Endothelial cell of hepatic sinusoid (primary cell): ENCODE results near the gene ADAMTS8.

Experiments used
- in situ Hi-C: cut with HindIII; loops from 2 replicates; pipeline ENCODE4 v1.10.0; 2017; ENCODE audit warnings: low sequenced_read_pairs

The ADAMTS8 gene

DNA sequence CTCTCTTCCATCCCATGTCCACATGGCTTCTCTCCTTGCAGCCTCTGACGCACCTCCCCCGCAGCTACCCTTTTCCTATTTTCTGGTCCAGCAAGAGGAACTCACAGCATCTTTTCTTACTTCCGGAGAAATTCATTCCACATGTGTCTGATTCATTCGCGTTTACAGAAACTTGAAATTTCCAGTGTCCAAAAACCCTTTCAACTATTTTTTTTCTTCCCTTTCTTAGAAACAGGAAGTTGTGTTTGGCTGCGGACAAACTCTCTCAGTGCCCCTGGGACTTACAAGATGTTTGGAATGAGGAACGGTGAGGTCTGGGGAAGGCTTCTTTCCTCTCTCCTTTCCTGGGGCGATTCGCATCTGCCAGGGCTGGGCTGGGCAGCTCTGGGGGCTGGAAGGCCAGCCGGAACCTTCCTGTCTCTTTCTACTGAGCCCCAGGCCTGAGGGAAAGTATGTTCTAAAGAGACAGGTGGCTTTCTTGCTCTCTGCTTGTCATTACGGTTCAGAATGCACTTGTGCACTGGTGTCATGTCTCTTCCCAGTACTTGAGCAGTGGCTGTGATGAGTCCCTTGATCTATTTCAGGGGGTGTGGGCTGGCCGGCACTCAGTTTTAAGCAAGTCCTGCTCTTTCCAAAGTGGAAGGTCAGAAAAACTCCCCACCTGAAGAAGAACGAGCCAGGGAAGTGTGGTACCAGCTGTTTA is 27.5 kb downstream of the ADAMTS8 start:
- in situ Hi-C loops, result no loop called here

DNA sequence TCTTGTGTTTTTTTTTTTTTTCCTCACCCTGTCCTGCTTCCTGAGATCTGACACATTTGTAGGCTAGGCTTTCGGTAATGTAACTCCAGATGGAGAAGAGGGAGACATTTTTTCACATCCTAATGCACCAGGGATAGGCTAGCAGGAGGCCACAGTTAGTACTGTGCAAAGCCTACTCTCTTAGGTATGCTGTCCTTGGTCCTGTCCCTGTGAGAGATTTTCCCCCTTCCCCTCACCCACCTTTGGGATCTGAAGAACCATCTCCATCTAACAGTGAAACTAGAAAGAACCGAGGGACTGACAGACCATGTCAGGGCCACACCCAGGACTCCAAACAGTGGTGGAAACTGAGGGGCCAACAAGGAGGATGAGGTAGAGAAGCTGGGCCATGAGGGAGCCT is 29.2 kb downstream of the ADAMTS8 start:
- in situ Hi-C loops, result no loop called here

DNA sequence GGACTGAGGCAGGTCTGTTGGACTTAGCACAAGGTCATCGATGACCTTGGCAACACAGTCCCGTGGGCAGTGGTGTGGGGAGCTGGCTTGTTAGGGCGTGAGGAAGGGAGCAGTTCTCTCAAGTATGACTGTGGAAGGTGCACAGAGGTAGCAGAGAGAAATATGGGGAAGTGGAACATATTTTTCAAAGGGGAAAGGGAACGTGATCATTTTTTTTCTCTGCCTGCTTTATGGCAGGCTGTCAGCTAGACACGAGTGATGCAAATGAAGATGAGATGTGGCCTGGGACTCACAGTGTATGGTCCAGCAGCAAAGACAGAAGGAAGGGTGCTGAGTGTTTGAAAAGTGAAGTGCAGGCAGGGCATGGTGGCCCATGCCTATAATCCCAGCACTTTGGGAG is 30.6 kb downstream of the ADAMTS8 start:
- in situ Hi-C loops, result no loop called here

DNA sequence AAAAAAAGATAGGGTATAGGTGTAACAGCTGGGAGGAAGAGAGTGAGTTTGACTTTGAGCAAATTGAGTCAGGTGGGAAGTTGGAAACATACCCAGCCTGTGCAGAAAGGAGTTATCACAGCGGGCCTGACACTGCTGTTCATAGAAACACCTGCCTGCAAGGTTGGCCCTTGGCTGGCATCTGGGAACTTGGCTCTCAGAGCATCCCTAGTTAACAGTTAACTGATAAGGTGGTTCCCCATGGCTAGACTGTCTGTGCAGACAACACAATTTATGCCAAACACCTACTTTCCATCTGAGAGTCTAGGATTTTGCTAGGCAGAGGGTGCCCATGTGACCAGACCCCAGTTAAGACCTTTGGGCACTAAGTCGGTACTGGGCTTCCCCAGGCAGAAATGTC is 31.4 kb downstream of the ADAMTS8 start:
- in situ Hi-C loops, result no loop called here

DNA sequence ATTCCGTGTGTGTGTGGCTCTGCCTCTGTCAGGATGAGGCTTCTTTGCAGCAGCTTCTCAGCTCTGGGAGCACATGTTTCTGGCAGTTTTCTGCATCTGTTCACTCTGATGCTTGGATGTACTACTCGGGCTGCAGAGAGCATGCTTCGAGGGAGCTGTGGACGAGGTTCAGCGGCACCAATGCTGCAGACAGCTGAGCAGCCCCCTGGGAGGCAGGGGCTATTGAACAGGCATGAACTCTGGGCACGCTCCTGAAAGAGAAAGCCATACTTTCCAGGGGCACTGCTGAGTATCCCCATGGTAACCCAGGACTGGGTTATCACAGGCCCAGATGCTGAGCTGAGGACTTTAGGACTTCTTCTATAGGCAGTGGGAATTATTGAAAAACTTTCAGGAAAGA is 33.8 kb downstream of the ADAMTS8 start:
- in situ Hi-C loops, result no loop called here

DNA sequence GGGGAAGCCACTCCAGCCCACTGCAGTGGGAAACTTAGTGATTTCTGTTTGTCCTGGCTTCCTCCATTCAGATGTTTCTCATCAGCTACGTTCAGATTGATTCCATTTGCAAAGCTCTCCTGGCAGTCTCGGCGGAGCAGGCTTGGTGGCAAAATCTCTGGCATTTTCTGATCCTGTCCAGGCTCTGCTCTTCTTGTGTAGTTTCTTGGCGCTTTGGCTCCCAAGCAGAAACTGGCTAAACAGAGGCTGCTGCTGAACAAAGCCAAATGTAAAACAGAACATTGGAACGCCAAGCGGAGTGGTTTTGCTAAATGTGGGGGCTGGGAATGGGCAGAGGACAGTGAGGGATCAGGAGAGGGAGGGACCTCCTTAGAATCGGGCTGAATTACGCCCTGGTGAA is 36.7 kb downstream of the ADAMTS8 start:
- in situ Hi-C loops, result no loop called here

DNA sequence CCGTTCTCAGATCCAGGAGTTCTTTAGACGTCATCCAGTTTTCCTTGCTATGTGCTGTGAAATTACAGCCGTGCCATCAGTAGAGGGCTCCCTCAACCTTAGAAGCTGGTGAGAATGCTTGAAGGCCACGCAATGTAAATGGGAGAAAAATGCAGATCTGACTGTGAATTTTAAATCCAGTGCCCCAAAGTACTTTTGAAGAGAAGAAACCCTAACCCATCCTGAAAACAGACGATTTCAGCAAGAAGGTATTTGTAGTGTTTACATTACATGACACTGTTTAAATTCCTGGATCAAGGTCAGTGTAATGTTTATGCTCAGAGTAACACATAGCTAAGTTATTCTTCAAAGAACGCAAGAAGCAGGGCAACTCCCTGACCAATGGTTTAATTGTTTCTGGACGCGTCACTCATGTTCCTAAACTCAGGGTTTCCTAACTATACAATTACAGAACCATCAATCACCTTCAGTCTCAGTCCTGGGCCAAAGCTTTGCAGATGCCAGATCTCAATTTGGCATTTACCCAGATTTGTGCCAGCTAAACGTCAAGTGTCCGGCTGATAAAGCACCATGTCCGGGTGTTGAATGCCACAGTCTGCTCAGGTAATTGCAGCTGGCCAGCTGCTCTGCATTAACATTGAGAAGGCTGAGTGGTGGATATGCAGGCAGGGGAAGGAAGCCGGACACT is 38.2 kb downstream of the ADAMTS8 start:
- in situ Hi-C loops, result no loop called here

DNA sequence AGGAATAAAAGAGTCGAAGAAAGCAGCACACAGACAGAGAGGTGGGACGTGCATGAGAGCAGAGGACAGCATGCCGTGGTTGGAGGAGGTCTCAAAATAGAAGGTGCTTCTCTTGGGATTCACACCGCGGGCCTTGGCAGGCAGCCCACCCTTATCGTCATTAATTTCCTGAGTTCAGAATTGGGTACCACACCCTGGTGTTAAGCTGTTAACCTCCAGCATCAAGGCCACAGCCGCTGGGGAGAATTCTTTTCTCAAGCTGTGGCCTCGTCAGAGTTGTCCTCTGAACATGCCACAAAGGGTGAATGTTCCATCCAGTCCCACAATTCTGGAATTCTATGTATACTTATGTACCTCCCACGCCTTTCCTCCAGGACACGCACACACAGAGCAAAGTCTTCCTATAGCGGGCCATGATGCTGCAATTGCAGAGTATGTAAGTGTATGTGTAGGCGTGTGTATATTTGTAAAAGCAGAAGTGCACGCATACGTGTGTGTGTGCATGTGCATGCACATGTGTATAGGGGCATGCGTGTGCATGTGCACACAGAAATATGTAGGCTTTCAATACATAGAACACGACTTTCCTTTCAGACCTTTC is 39.0 kb downstream of the ADAMTS8 start:
- in situ Hi-C loops, result no loop called here

DNA sequence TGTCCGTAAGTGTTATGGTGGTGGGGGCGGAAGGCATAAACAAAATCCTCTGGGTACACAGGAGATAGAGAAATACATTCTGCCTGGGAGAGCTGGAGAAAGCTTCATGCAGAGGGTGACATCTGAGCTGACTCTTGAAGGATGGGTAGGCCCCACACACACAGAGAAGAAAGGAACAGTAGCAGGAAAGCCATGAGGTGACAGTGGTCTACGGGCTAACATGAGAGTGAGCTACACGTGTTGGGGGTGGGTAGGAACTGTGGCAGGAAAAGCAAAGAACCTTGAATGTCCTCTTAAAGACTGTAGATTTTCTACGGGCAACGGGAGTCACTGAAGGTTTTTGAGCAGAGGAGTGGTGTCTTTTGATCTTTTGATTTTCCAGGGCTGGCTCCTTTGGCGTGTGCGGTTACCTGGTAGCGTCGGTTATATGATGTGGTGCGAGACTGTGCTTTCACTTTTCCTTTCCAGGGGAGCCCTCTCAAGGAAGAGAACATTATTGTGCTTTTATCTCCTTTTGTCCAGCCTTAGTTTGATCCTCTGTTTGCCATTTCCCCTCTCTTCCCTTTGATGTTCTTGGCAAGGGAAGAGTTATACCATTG is 39.7 kb downstream of the ADAMTS8 start:
- in situ Hi-C loops, result no loop called here

DNA sequence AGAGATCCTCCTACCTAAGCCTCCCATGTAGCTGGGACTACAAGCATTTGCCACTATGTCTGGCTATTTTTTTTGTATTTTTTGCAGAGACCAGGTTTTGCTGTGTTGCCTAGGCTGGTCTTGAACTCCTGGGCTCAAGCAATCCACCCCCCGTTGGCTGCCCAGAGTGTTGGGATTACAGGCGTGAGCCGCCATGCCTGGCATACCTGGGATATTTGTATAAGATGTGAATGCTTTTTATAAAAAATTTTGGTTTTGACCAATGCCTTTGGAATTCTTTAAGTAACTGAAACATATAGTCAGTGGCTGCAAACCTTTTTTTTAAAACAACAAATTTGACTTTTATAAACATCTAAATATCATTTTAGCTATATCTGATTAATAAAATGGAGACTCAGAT is 42.4 kb downstream of the ADAMTS8 start:
- in situ Hi-C loops, result no loop called here

DNA sequence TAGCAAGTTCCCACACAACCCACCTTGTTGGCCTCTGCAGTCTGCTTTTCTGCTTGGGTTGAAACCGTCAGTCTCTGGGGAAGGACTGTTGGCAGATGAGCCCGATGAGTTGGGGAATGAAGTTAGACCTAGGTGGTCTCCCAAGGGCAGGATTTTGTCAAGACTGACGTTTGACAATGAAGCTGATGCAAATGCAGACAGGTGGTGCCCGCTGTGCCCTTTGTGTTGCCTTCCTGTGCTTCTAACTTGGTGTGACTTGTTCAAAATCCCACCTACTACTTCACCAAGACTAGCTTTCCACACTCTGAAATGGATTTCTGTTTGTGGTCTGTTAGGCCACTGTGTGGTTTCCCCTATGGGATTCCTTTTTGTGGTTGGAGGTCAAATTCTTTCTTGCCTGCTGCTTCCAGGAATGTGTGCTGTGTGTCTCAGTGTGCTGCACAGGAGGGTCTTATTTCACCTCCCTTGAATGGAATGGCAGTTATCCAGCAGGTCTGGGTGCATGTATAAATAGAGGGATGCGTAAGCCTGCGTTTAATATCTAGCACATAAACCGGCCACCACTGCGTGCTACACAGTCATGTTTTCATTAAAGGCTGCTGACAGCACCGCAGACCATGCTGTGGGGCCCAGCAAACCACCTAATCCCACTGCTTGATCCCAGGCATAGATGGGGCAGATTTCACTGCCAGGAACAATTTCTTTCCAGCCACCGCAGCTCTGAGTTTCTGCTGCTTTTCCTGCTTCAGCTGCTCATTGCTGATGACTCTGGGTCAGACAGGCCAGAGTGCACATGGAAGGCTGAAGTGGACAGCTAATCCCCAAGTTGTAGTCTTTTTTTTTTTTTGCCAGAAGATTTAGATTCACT is 44.8 kb downstream of the ADAMTS8 start:
- in situ Hi-C loops, result no loop called here

DNA sequence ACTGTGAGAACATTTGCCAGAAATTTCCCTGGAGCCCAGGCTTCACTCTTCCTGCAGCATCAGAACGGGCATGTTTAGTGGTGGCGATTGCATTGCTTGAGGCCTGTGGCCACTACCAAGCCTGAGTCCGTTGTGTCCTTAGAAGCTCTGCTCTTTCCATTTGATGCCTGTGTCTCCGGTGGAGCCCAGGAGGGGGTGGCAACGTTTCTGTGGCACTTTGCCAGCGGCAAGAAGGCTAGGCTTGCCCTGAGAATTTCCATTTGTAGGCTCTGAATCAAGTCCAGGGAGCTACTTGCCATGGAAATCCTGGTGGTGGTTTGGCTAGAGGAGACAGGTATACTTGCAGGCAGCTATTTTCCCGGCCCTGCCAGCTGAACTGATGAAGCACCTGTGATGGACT is 47.1 kb downstream of the ADAMTS8 start:
- in situ Hi-C loops, result no loop called here

DNA sequence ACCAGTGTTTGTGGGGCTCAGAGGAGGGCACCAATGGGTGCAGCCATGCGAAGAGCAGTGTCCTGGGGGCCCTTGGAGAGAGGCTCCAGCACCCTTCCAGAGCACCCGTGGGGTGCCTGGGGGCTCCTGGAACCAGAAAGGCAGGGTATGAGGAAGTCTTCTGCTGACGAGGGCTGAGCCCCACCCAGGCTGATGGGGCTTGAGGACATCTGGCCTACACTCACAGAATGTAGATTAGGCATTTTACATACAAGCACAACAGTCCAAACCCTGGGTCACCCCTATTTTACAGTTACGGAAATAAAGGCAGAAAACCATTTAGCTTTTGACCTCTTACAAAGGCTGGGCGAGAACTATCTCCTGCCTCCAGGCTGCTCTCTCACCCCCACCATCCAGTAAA is 47.6 kb downstream of the ADAMTS8 start:
- in situ Hi-C loops, result no loop called here

DNA sequence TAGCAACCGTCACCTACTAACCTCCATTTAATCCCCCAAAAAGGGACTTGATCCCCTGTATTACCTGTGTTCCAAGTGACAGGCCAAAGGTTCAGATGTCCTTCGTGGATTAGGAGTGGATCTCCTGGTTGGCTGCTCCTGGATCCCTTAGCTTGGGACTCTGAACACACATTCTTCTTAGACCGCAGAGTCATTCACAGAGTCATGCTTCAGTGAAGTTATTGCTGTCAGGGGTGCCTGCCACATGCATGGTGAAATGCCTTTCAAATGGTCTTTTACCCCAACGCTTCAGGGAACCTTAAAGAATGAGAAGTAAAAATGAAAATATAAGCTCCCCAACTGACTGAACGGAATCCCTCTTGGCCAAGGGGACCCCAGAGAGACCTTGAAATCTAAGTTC is 49.1 kb downstream of the ADAMTS8 start:
- in situ Hi-C loops, result no loop called here

DNA sequence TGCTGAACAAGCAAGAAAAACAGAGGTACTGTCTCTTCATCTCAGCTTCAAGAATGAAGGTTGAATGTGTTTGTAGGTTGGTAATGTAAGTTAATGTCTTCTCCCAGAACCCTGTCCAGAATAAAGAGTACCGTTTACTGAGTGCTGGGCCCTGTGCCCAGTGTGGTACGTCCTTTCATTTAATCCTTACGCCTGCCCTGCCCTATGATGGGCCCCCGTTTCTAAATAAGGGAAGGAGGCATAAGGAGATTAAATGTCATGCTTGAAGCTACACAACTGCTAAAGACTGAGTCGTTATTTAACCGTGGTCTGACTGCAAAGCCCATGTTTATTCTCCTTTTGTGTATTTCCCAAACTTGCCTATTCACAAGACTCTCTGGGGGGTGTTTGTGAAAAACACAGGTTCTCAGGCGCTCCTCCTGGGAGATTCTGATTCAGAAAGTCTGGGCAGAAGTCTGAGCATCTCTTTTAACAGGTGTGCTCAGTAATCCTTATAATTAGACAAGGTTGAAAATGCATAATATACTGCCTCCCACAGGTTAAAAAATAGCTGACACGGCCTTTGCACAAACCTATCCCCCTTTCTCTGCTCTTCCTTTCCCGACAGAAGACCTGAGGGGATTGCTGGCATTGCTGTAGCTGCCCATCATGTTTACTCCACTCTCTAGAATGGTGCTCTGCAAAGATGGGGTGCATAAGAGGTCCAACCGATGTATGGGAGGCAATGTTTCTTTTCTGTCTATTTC is 57.4 kb downstream of the ADAMTS8 start:
- in situ Hi-C loops, result no loop called here

DNA sequence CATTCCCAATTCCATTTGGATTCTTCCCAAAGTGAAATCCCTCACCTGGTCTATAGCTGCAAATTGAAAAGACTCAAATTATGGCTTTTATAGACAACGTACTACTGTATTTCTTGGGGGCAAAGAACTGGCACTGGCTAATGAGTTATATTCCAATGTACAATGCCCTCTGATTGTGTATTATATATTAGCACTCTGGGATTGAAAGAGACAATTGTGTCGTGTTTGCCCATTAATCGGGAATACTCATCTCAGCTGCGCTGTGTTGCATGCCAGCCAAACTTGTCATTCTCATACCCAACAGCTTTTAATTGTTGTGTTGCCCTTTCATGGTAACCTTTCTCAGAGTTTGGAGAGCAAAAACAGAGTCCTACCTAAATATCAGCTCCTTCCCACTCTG is 58.7 kb downstream of the ADAMTS8 start:
- in situ Hi-C loops, result no loop called here

DNA sequence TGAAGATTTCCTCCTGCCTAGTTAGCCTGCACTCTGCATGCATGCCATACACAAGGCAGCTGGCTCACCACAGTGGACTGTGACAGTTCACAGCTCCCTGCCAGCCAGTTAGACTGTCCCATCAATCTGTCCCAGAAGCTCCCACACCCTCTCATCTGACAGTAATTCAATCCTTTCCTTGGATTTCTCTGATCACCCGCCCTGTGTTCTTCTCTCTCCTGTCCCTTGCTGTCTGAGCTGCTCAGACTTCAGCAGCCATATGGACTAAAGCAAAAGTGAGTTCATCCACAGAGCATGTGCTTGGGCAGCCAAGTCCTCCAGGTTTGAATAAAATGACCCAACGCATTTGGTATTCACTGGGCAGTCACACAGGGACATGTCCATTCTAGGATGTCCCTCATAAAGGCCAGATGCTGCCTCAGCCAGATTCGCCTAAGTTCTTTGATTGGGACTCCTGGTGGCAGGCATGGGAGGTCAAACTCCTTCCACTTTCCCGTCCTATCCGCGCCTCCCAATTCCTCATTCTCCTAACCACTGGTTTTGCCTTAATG is 59.2 kb downstream of the ADAMTS8 start:
- in situ Hi-C loops, result no loop called here

DNA sequence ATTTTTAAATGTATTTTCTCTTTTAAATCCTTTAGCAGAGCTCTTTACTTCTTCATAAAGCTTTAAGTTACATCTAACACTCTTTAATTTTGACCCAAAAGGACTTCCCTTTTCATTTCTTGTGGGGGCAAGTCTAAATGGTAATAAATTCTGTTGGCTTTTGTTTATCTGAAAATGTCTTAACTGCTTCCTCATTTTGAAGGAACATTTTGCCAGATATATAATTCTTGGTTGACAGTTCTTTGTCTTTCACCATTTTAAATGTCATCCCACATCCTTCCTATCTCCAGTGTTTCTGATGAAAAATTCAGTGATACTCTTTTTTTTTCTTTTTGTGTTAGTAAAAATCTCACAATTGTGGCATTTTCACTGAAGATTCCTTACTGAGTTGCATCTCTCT is 69.0 kb downstream of the ADAMTS8 start:
- in situ Hi-C loops, result no loop called here

DNA sequence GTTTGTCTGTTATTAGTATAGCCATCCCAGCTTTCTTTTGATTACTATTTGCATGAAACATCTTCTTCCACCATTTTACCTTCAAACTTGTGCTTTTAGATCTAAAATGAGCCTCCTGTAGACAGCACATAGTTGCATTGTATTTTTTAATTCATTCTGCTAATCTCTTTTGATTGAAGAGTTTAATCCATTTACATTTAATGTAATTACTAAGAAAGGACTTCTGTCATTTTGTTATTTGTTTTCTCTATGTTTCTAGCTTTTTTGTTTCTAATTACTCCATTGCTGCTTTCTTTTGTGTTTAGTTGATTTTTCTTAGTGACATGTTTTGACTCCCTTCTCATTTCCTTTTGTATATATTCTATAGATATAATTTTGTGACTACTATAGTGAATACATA is 70.0 kb downstream of the ADAMTS8 start:
- in situ Hi-C loops, result no loop called here
